SK-N-SH (cell line): ENCODE data around the gene VAMP7.

Experiments used
- EP300 ChIP-seq, 2 experiments: IDR thresholded peaks; 2 replicates each; pipeline versions ENCODE4 v1.4.0 to v1.6.1; 2012; ENCODE audit warnings: borderline replicate concordance in 1 of 2, low read depth in 1 of 2, low read length in 1 of 2
- GABPA ChIP-seq: IDR thresholded peaks from 2 replicates; pipeline ENCODE4 v1.4.0; 2012; ENCODE audit warnings: low read depth, mild to moderate bottlenecking
- JUND ChIP-seq: IDR thresholded peaks from 2 replicates; pipeline ENCODE4 v1.4.0; 2012
- POLR2AphosphoS5 ChIP-seq: IDR thresholded peaks from 2 replicates; pipeline ENCODE4 v1.6.1; 2012; ENCODE audit warnings: low read depth, low read length
- RAD21 ChIP-seq: IDR thresholded peaks from 2 replicates; pipeline ENCODE4 v1.6.1; 2012; ENCODE audit warnings: mild to moderate bottlenecking, low read length
- RCOR1 ChIP-seq: fragments of 150-350 bp; IDR thresholded peaks from 2 replicates; pipeline ENCODE4 v1.6.1; 2017; ENCODE audit warnings: antibody characterized with exemption, low read length
- SIN3A ChIP-seq: IDR thresholded peaks from 2 replicates; pipeline ENCODE4 v1.6.1; 2012; ENCODE audit warnings: low read depth, mild to moderate bottlenecking, low read length, moderate library complexity, borderline replicate concordance
- SMC3 ChIP-seq: IDR thresholded peaks from 2 replicates; pipeline ENCODE4 v1.6.1; 2012; ENCODE audit warnings: low read depth, low read length, improper control_type of control experiment
- TF ChIP-seq, protein P1 (sequence below): fragments of 200-600 bp; sonication (generic); IDR thresholded peaks from 2 replicates; pipeline ENCODE4 v1.6.1; 2017; ENCODE audit warnings: antibody characterized with exemption, mild to moderate bottlenecking, moderate library complexity

DNA sequence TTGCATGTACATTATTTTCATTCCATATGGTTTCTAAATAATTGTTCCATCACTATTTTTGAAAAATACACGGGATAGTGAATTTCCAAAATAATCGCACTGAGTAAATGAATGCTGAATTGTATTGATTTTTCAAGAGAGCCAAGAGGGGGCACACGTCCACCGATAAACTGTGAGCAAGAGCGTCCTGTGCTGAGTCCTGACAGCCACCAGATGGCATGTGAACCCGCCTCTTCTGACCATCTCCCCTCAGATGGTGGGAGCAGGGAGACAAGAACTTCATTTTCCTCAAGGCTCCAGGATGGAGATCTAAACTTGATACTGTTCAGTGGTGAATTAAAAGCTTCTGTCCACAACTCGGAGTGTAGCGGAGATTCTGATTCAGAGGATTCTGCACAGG lies 85.7 kb downstream of the VAMP7 start:
- TF ChIP-seq JUND = no peak
- TF ChIP-seq RCOR1 = no peak
- TF ChIP-seq, protein P1, sequence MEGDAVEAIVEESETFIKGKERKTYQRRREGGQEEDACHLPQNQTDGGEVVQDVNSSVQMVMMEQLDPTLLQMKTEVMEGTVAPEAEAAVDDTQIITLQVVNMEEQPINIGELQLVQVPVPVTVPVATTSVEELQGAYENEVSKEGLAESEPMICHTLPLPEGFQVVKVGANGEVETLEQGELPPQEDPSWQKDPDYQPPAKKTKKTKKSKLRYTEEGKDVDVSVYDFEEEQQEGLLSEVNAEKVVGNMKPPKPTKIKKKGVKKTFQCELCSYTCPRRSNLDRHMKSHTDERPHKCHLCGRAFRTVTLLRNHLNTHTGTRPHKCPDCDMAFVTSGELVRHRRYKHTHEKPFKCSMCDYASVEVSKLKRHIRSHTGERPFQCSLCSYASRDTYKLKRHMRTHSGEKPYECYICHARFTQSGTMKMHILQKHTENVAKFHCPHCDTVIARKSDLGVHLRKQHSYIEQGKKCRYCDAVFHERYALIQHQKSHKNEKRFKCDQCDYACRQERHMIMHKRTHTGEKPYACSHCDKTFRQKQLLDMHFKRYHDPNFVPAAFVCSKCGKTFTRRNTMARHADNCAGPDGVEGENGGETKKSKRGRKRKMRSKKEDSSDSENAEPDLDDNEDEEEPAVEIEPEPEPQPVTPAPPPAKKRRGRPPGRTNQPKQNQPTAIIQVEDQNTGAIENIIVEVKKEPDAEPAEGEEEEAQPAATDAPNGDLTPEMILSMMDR = peak; percentile 72
- TF ChIP-seq EP300 (IDR thresholded peaks at IDR 0.05; ENCODE audit: borderline replicate concordance in 1 of 2, low read depth in 1 of 2, low read length in 1 of 2) = no peak
- no peak for TF ChIP-seq SIN3A
- TF ChIP-seq POLR2AphosphoS5 = no peak
- TF ChIP-seq RAD21 = peak; percentile 91
- TF ChIP-seq GABPA = no peak
- peak; percentile 89 for TF ChIP-seq SMC3
